Measurements from ENCODE around the gene GLIPR1.

DNA sequence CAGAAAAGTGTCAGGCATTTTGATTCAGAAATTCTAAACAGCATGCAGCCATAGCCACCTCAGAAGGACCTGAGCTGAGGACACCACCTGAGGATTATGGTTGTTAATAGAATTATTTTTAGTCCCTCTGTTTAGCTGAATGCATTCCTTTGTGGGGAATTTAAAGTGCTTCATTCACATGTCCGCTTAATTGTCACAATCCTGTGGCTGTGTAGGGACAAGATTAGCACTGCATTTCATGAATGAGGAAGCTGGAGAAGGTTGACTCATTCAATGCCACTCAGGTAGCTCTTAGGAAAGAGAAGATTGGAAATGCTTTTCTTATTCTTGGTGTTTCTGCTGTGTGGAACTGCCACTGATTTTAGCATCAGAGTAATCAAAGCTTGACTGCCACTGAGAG, 72.8 kb downstream of the GLIPR1 start:
- TF ChIP-seq, protein P1, sequence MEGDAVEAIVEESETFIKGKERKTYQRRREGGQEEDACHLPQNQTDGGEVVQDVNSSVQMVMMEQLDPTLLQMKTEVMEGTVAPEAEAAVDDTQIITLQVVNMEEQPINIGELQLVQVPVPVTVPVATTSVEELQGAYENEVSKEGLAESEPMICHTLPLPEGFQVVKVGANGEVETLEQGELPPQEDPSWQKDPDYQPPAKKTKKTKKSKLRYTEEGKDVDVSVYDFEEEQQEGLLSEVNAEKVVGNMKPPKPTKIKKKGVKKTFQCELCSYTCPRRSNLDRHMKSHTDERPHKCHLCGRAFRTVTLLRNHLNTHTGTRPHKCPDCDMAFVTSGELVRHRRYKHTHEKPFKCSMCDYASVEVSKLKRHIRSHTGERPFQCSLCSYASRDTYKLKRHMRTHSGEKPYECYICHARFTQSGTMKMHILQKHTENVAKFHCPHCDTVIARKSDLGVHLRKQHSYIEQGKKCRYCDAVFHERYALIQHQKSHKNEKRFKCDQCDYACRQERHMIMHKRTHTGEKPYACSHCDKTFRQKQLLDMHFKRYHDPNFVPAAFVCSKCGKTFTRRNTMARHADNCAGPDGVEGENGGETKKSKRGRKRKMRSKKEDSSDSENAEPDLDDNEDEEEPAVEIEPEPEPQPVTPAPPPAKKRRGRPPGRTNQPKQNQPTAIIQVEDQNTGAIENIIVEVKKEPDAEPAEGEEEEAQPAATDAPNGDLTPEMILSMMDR (IDR thresholded peaks at IDR 0.05; ENCODE audit: low read depth, low read length): no peak
- TF ChIP-seq EZH2phosphoT487 (IDR thresholded peaks at IDR 0.05; ENCODE audit: low read depth): no peak
